AG09319 (cell line): Measurements from ENCODE around the gene ADAMTS20.

Experiments used
- DNase-seq: peaks from one replicate; pipeline ENCODE4 v3.0.0-alpha.2; 2010; ENCODE audit warnings: low read depth; ENCODE audit errors: extremely low read depth
- CTCF ChIP-seq: IDR thresholded peaks from 2 replicates; pipeline ENCODE4 v1.5.1; 2011; ENCODE audit warnings: low read depth, mild to moderate bottlenecking, inconsistent platforms, low read length, moderate library complexity

ADAMTS20 gene

GRCh38 chr12:43306066-43306465, 245.9 kb downstream of the ADAMTS20 start:
- DNase-seq, result no peak
- TF ChIP-seq CTCF, result no peak

GRCh38 chr12:43305065-43305464, 246.9 kb downstream of the ADAMTS20 start:
- no peak for DNase-seq
- TF ChIP-seq CTCF, result no peak
